ENCODE results near the gene YWHAE. TPM values are rescaled to one million over a fixed set of nuclear protein-coding genes. Genes with fewer than 3 reads are reported as not detected.
"Not testable (repeated sequence)": the region's sequence is repeated elsewhere in the genome, so short reads cannot be mapped to it uniquely, and the experiment has no call there.

YWHAE gene
- total and polyA plus RNA-seq, 3 donors from 2014 or later: 649 to 749 (median 678) TPM

- intact Hi-C loops (cut with DNase I; ENCODE audit: low total_unique reads): no loop called here
- Histone ChIP-seq H3K27ac (no peak overlapping the region), H3K27me3 (no peaks in the 10 kb centered on the region), H3K4me1 (peaks cover 5% of the 10 kb centered on the region), H3K4me3 (no peak overlapping the region), H3K9me3 (no peaks in the 10 kb centered on the region), H3K36me3 (ENCODE audit: low read depth, missing control alignments) (no peaks in the 10 kb centered on the region)
- 93 to 97% methylated on average over 11 of the region's 11 CpGs for WGBS, 2 donors
- TF ChIP-seq CTCF (IDR thresholded peaks at IDR 0.05) (no peak), POLR2A (IDR thresholded peaks at IDR 0.05) (no peak)
- DNase-seq: no peak
These were observed 20.1 kb upstream of the YWHAE start for GRCh38 chr17:1420163-1420562.

GRCh38 chr17:1418476-1418875 lies 18.5 kb upstream of the YWHAE start:
- H3K36me3 ChIP-seq (ENCODE audit: low read depth, missing control alignments); DNase-seq; H3K9me3 ChIP-seq; H3K4me3 ChIP-seq; H3K27me3 ChIP-seq; H3K27ac ChIP-seq; H3K4me1 ChIP-seq; intact Hi-C loops (cut with DNase I; ENCODE audit: low total_unique reads): not testable (repeated sequence)
- WGBS, 2 donors: 94 to 97% methylated on average over 10 of the region's 10 CpGs

- DNase-seq: no peak
- H3K27ac ChIP-seq: no peak overlapping the region
- H3K4me1 ChIP-seq: peaks cover 4% of the 10 kb centered on the region
- TF ChIP-seq POLR2A (IDR thresholded peaks at IDR 0.05) (no peak), CTCF (IDR thresholded peaks at IDR 0.05) (no peak)
- H3K4me3 ChIP-seq: no peak overlapping the region
- H3K36me3 ChIP-seq (ENCODE audit: low read depth, missing control alignments): no peaks in the 10 kb centered on the region
- no peaks in the 10 kb centered on the region for H3K27me3 ChIP-seq
- WGBS, 2 donors: 97 to 98% methylated on average over 5 of the region's 5 CpGs
- H3K9me3 ChIP-seq: no peaks in the 10 kb centered on the region
- intact Hi-C loops (cut with DNase I; ENCODE audit: low total_unique reads): no loop called here
These were observed 16.4 kb upstream of the YWHAE start for GRCh38 chr17:1416414-1416813.

GRCh38 chr17:1414634-1415033 lies 14.6 kb upstream of the YWHAE start:
- Histone ChIP-seq H3K27me3 (no peaks in the 10 kb centered on the region), H3K9me3 (no peaks in the 10 kb centered on the region), H3K4me3 (no peak overlapping the region), H3K27ac (no peak overlapping the region), H3K4me1 (peaks cover 4% of the 10 kb centered on the region), H3K36me3 (ENCODE audit: low read depth, missing control alignments) (no peaks in the 10 kb centered on the region)
- TF ChIP-seq CTCF (IDR thresholded peaks at IDR 0.05): no peak
- TF ChIP-seq POLR2A (IDR thresholded peaks at IDR 0.05): no peak
- DNase-seq: no peak
- 84 to 86% methylated on average over 10 of the region's 10 CpGs for WGBS, 2 donors
- intact Hi-C loops (cut with DNase I; ENCODE audit: low total_unique reads): no loop called here

GRCh38 chr17:1414001-1414574 lies 14.1 kb upstream of the YWHAE start:
- Histone ChIP-seq H3K4me1 (peaks cover 4% of the 10 kb centered on the region), H3K36me3 (ENCODE audit: low read depth, missing control alignments) (no peaks in the 10 kb centered on the region), H3K27ac (no peak overlapping the region), H3K9me3 (no peaks in the 10 kb centered on the region), H3K27me3 (no peaks in the 10 kb centered on the region), H3K4me3 (no peak overlapping the region)
- no peak for DNase-seq
- TF ChIP-seq CTCF (IDR thresholded peaks at IDR 0.05): no peak
- no peak for TF ChIP-seq POLR2A (IDR thresholded peaks at IDR 0.05)
- intact Hi-C loops (cut with DNase I; ENCODE audit: low total_unique reads): no loop called here
- 78 to 86% methylated on average over 9 of the region's 9 CpGs for WGBS, 2 donors

Data from testis (tissue), 3 donors.